Iris pigment epithelial cell (primary cell): ENCODE measurements around the gene ZBTB48.
"Not testable (repeated sequence)": the region's sequence is repeated elsewhere in the genome, so short reads cannot be mapped to it uniquely, and the experiment has no call there.

Source experiments
- DNase-seq: peaks from one replicate; pipeline ENCODE4 v3.0.0-alpha.2; 2011; ENCODE audit warnings: low read depth

Gene ZBTB48

GRCh38 chr1:6591222-6591621, 11.4 kb downstream of the ZBTB48 start:
- no peak for DNase-seq

- DNase-seq: no peak
Measured at GRCh38 chr1:6591644-6592043, 11.8 kb downstream of the ZBTB48 start.

GRCh38 chr1:6592441-6592840, 12.6 kb downstream of the ZBTB48 start:
- DNase-seq: no peak

DNA sequence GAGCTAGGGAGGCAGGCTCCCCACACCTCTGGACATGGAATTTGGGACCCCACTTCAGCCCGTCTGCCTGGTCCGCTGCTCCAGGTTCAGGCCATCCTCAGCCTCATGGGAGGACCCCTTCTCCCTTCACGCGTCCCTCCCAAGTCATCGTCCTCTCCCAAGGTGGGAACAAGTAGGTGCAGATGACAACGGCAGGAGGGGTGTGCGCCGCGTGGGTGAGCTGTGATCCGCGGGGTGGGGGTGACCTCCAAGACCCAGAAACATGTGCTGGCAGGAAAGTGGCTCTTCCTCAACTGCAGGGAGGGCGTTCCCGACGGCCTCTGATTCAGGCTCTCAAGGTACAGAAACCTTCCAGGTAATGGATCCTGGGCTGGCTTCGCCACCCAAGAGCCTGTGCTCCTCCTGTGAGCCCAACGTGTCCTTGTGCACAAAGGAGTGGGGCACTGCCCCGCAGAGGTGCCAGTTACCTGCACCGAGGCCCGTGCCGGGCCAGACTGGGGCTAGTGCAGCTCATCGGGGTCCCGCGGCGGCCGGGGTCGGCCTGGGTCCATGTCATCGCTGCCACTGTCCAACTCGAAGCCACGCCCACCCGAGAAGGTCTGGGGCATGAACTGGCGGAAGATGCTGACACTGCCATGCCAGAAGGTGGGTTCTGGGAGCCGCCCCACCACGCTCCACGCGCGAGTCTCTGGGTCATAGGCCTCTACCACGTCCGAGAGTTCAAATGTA, 13.2 kb downstream of the ZBTB48 start:
- DNase-seq: no peak

DNA sequence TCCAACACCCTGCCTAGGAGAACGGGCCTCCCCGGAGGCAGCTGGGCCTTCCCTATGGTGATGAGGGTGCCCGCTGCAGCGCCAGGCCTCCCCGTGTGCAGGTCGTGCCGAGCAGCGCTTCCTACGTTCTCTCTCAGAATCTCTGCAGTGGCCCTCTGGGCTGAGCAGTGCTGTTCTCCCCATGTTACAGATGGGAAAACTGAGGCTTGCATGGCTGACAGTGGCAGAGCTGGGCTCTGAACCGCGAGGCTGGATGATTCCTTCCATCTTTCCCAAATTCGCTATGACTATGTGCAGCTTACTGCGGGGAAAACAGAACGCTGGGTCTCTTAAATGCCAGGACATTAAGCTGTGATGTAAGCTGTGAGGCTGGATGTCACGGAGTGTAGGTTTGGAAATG, 14.0 kb downstream of the ZBTB48 start:
- no peak for DNase-seq

DNA sequence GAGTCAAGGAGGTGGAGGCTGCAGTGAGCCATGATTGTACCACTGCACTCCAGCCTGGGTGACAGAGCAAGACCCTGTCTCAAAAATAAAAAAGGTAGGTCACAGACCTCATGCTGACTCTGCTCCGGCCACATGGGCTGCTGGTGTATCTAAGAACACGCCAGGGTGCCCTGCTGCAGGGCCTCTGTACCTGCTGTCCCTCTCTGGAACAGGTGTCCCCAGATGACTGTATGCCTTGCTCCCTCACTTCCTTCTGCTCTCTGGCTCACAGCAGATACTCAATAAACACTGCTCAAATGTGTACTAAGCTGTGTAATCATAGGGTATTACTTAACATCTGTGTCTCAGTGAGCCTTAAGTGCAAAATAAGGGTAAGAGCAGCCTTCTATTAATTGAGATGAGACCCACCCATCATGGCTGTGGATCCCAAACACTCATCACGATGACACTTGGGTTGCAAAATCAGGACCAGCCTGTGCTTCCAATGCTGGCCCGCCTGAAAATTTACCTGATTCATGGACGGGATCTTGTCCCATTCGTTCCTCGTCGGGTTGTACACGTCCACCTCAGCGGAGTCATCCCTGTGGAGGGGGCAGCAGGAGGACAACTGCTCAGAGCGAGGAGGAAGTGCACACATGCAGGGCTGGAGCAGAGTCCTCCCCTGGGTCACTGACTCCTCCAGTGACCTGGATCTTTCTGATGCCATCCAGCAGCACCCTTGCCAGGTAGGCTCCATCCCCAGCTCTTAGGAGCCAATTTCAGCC, 15.4 kb downstream of the ZBTB48 start:
- DNase-seq: no peak

DNA sequence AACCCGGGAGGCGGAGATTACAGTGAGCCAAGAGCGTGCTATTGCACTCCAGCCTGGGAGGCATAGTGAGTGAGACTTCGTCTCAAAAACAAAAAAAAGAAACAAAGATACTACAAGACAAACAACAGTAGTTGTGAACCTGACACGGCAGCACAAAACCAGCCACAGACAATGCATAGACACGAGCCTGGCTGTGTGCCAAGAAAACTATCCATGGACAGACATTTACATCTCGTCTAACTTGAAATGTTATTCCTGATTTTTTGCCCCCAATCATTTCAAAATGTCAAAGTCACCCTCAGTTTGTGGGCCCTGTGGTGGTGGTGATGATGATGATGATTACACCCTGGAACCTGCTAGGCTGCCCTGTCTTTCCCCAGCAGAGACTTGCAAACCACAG, 16.6 kb downstream of the ZBTB48 start:
- DNase-seq: no peak

DNA sequence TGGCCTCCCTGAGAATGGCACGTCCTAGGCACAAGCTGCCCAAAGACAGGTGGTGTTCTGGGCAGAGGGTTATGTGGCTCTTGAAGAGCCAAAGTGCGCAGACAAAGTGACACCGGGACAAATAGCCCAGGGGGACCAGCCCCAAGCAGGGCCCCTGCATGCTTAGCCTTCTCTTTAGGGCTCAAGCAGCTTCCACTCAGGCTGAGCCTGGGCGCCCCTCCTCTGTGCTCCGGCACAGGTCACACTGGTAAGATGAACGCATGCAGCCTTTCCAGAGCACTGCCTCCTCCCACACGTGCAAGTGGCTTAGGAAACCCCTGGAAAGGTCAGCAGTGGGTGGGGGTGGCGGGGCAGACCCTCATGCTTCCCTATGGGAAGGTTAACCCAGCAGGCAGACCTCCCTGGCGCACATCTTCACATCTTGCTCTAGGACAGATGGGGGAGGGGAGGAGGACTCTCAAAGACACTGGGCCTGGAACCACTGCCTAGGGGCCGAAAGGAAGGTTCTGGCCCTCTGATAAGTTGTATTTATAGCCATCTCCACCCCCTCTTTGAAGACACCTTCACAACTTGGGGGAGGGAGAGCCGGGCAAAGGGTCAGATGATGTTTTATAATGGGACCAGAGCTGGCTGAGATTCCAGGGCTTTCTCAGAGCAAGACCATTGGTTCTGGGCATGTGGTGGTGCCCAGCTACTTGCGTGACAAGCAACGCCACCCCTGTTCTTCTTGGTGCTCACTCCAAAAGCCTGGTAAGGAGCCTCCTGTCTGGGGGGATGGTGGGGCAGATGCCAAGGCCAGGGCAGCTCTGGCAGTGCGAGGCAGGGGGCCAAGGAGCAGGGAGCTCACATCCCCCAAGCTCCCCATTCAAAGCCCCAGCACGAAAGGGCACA, 17.3 kb downstream of the ZBTB48 start:
- DNase-seq: no peak

GRCh38 chr1:6597777-6598131, 18.0 kb downstream of the ZBTB48 start:
- no peak for DNase-seq

GRCh38 chr1:6599141-6599975, 19.6 kb downstream of the ZBTB48 start:
- no peak for DNase-seq

- DNase-seq: not testable (repeated sequence)
Measured at GRCh38 chr1:6599991-6600390, 20.2 kb downstream of the ZBTB48 start.

GRCh38 chr1:6600410-6601048, 20.7 kb downstream of the ZBTB48 start:
- peak; percentile 52 for DNase-seq

- peak; percentile 97 for DNase-seq
Measured at GRCh38 chr1:6601049-6601922, 21.5 kb downstream of the ZBTB48 start.

DNA sequence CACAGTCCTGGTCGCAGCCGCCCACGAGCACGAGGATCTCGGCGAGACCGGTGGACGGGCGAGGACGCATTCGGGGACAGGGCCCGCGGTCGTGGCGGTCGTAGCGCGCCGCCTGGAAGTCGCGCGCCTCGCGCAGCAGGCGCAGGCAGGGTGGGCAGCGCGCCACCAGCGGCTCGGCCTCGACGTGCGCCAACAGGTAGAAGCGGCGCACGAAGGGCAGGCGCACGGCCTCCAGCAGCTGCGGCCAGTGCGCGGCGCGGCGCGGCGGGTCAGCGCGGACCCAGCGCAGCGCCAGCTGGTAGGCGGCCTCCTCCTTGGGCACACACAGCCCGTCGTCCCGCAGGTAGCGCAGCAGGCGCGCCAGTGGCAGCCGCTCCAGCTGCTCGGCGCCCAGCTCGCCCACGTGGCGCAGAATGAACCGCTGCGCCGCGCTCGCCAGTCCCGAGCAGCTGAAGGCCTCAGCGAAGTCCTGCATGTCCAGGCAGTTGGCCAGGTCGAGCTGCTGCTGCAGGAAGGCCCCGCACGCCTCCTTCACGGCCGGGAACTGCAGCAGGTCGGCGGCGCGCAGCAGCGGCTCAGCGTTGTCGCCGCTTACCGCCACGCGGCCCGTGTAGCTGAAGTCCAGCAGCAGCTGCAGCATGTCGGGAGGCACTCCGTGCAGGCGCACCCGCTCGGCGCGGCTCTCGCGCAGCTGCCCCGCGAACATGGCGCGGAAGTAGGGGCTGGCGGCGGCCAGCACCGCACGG, 22.3 kb downstream of the ZBTB48 start:
- DNase-seq: peak; percentile 77

DNA sequence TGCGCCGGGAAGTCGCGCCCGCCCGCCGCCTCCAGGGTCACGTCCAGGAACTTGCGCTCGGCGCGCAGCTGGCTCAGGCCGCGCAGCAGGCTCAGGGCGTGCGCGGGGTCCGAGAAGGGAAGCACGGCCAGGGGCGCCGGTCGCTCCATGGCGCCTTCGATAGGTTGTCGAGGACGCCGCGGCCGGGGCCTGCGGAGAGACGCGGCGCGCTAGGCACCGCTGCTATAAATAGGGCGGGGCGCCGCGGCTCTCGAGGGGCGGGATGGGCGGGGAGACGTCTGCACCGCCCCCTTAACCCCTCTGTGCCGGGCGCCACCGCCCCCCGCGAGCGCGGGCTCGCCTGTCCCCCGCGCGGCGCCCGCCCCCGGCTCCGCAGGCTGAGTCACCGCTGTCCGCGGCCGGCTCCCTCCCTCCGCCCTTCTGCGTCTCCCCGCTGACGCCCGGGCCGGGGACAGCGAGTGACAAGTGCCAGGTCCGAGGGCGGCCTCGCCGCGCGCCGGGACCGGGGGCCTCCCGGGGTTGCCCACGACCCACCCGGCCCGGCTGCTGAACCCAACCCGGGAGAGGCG, 23.0 kb downstream of the ZBTB48 start, which contains the start of gene KLHL21:
Gene KLHL21, minus strand, starts transcription at position 201 of the 569 bp plus-strand sequence. Its CDS starts 52 bp downstream, at position 149.
- peak; percentile 88 for DNase-seq

DNA sequence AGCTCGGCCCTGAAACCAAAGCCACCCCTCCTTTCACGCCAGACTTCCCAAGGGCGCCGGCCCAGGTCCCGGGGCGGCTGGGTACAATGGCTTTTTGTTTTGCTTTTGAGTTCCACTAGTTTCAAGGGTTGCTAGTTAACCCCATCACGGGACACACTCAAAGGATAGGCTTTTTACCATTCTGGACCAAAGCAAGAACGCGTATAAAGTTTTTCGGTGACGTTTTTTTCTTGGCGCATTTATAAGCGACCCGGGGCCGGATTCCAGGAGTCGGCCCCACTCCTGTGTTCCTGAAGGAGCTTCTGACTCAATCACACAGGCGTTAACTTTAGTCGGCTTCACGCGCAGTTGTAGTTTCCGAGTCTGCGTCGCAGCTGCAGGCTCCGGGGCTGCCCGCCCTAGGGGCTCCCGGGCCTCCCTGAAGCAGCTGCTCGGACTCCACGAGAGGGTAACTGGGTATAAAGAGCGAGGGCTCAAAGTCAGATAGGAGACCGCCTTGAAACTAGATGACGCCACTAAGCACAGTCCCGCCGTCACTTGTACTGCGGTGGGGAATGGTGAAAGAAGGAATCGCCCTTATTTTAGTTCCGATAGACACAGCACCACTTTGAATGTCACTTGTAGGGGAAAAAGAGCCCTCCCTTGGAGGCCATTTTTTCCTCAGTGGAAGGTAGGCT, 23.6 kb downstream of the ZBTB48 start:
- DNase-seq: peak; percentile 85

DNA sequence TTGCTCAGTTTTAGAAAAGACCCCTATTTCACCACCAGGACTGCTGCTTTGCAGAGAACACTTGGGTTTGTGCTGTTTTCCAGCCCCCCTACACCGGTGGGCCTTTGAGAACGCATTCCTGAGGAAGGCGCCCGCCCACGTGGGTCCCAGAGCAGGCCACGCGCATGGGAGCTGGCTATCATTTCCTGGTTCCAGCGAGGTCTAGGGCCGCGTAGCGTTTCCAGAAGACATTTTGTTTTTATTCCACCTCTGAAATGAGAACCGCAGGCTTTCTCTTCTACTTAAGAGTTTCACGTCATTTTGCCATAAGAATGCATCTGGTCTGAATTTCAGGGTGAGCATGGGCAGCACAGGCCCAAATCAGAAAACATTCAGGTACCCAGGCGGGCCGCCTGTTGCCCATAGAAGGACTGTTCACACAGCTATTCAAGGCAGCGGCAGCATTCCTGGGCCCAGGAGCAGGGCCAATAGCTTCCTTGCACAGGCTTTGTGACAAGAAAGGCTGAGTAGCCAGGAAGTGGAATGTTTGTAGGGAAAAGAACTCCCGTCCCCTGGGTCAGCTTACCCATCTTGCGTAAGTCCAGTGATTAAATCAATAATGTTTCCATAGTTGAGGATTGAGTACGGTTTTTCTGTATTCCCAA, 24.2 kb downstream of the ZBTB48 start:
- DNase-seq: peak; percentile 78
